DMS 273 treated with DMSO at 0.1 percent for 48 hours (cell line): ENCODE measurements around the gene LTB4R2.
A peak's percentile ranks its signal among the peaks of the same experiment; 100 is the strongest.

Experiments used
- DNase-seq: peaks from one replicate; lab custom pipeline; 2025; lab: John Stamatoyannopoulos, UW

LTB4R2 gene, protein sequence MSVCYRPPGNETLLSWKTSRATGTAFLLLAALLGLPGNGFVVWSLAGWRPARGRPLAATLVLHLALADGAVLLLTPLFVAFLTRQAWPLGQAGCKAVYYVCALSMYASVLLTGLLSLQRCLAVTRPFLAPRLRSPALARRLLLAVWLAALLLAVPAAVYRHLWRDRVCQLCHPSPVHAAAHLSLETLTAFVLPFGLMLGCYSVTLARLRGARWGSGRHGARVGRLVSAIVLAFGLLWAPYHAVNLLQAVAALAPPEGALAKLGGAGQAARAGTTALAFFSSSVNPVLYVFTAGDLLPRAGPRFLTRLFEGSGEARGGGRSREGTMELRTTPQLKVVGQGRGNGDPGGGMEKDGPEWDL

GRCh38 chr14:24309538-24310264 is at the start of gene LTB4R2:
Gene LTB4R2 (plus strand): TSS chr14:24310140. CDS start chr14:24310665, 525 bp downstream.
- DNase-seq, result no peak

- no peak for DNase-seq
These were observed 49.2 kb upstream of the LTB4R2 start for GRCh38 chr14:24260780-24261157.

DNA sequence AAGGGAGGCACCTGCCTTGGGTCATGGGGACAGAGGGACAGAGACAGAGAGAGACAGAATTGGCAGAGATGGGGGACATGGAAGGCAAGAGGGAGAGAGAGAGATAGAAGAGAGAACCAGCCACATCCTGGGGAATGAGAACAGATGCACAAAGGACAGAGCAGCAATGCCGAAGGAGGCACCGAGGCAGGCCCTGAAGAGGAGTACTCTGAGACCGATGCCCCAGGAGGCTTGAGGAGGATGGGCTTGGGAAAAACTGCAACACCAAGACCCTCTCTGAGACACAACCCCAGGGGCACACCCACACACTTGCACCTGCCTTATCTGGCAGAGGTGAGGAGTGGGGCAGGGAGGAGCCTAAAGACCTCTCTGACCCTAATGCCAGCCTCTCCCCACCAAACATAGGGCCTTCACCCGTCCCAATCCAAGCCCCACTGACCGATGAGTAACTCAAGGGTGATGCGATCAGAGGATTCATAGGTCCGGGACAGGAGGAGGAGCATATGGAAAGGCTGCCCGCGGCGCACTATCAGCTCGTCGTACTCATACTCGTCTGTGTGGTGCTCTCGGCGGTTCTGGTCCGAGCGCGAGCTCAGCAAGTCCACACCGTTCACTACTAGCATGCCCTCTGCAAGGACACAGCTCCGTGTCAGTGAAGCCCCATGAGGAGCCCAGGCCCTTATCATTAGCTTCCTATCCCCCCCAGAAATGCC is 48.5 kb upstream of the LTB4R2 start:
- DNase-seq, result no peak

DNA sequence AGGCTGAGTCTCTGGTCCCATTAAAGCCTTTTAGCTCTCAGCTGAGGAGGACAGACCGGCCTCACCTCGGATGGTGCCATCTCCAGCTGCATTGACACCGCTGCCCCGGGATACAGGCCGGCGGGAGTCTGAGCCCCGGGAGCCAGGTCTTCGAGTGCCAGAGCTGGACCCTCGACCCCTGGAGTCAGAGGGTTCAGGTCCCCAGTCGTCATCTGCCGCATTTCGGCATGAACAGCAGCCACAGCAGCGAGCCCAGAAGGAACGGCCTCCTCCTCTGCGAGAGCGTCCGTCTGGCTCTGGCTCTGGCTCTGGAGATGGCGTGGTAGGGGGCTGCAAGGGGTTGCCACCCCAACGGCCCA is 48.0 kb upstream of the LTB4R2 start:
- DNase-seq, result no peak

DNA sequence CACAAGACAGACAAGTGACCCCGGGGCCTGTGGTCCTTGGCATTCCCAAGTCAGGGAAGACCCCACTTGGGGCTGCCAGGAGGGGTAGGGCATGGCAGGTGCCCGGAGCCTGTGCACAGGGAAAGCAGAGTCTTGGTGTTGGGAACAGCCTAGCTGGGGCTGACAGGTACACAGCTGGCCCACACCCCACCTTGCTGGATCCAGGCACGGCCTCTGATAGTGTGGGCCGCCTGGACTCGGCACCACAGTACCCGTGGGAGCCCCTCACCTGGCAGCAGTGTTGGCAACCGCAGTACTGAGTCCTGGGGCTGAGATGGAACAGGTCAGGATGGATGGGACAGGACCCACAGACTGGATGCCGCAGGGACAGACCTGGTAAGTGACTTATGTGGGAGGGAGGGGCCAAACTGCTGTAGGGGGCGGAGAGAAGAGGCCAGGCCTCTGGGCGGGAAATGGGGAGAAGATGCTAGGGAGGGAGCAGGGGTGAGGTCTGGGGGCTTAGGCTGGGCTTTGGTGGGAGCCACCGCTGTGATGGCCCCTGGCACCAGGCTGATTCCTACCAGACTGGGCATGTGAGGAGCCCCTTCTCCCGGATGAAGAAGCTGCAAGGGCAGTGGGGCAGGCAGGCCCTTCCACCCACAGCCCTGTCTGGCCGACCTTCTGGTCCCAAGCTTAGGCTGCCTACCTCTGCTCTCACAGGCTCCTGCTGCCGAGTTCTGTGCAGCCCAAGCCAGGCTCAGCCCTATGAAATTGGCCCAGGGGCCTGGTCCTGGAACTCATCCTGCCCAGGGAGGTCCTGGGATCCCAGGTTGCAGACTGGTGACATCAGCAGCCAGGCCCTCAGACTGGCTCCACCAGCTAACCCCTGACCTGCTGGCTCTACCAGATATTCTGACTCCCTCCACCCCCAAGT is 46.9 kb upstream of the LTB4R2 start, which contains the start of gene TGM1:
Gene TGM1 (minus strand): TSS at position 357 of the 913 bp plus-strand sequence. CDS start 825 bp downstream, outside the sequence.
- DNase-seq, result no peak

DNA sequence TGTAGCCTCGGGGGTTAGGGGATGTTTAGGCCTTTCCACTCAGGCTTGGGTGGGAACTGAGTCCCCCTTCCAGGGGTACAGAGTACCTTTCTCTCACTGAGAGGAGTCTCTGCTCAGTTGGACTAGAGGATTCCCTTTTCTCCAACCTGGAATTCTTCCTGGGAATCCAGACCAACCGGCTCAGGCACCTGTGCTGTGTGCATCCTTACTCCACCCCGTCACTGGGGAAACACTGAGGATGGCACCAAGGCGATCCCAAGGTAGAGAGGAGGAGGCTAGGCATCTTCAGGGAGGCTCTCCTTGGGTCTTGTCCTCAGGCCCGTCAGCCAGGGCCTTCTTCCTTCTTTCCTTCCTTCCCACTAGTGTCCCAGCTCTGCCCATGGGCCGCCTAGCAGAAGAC is 46.1 kb upstream of the LTB4R2 start:
- no peak for DNase-seq

DNA sequence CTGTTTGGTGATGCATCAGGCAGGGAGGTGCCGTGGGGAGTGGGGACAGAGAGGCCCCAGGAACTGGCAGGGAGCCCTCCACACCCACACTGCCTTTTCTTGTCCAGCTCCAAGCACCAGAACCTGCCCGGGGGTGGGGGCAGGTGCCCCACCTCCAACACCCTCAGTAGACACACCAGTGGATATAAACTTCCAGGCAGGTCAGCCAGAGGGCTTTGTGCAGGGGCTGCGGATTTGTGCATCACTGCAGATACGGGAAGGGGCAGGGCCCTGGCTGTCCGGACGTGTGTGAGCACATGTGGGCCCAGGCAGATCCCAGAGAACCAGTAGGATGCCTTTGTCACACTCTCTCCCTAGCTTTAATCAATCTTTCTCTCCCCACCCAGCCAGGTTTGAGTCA is 45.6 kb upstream of the LTB4R2 start:
- DNase-seq, result no peak

DNA sequence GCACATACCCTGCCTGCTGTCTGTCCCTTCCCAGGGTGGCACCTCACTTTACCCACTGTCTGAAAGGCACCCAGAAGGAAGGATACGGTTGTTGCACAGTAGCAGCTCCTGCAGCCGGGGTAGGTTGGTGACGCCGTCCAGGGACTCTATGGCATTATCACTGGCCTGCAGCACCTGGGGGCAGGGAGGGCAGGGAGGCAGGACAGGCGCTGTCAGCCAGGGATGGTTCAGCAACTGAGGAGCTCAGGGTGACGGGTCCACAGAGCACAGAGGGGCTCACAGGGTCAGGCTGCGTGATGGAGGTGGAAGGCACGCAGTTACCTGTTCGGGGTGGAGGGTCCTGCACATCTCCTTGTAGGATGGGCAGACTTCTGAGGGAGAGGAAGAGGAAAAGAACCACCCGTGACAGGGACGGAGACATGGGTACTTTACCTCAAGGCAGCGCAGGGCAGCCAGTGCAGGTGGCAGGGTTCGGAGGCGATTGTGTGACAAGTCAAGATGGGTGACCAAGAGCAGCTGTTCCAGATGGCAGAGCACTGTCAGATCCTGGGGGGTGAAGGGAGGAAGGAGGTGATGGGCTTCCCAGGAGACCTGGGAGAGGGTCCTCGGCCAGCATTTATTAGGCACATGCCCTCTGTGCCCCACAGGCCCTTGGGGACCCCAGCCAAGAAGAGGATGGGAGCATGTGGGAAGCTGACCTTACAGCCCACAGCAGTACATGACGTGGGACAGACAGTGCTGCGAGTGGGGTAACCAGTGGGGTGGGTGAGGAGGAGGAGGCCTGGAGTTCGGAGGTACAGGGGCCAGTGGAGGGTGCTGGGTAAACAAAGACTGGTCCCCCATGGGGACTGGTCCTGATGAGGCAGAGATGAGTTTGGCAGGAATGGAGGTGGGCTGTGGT is 43.3 kb upstream of the LTB4R2 start:
- DNase-seq, result no peak

- no peak for DNase-seq
These were observed 42.4 kb upstream of the LTB4R2 start for GRCh38 chr14:24267516-24267915.

GRCh38 chr14:24268225-24268624 is 41.7 kb upstream of the LTB4R2 start:
- no peak for DNase-seq

GRCh38 chr14:24269368-24269767 is 40.6 kb upstream of the LTB4R2 start:
- no peak for DNase-seq

- DNase-seq, result no peak
These were observed 39.9 kb upstream of the LTB4R2 start for GRCh38 chr14:24269910-24270536.

- no peak for DNase-seq
These were observed 39.3 kb upstream of the LTB4R2 start for GRCh38 chr14:24270537-24271133.

GRCh38 chr14:24271134-24271833 is 38.7 kb upstream of the LTB4R2 start, which contains the start of gene RABGGTA:
Gene RABGGTA (minus strand): TSS chr14:24271597. CDS start chr14:24271115, 482 bp downstream.
- DNase-seq, result peak; percentile 58

DNA sequence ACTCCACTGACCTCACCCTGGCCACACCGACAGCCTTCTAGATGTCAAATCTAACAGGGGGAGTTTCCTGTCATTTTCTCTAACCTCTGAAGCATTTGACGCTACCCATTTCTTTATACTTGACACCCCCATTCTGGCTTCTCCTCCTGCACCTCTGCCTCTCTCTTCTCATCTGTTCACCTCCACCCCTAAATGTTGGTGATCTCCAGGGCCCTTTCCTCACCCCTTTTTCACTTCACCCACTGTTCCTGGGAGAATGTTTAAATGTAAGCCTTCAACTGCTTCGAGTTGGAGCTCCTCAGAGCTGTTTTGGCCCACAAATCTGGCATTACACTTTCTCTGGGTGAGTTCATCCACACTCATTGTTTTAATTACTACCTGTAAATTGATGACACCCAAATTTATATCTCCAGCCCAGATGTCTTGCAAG is 38.1 kb upstream of the LTB4R2 start:
- DNase-seq, result no peak

- DNase-seq, result no peak
These were observed 37.5 kb upstream of the LTB4R2 start for GRCh38 chr14:24272467-24272866.

- no peak for DNase-seq
These were observed 36.4 kb upstream of the LTB4R2 start for GRCh38 chr14:24273422-24273998.

- no peak for DNase-seq
These were observed 35.8 kb upstream of the LTB4R2 start for GRCh38 chr14:24274101-24274543.

DNA sequence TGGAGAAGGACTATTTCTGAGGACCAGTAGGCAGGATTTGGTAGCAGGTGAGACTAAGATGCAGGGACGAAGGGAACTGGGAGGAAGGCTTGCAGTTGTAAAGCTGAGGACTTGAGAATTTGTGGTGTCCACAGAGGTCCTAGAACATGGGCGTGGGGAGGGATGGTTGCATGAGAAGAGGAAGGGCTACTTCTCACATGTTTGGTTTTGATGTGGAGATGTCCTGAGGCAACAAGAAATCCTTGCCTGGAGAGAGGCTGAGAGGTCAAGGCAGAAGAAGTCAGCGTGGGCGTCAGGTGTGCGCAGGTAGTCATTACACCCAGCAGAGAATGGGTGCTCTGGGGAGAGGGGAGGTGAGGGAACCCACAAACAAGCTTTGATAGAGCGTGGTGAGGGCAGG is 32.9 kb upstream of the LTB4R2 start:
- DNase-seq, result no peak
